Thoracic aorta (tissue), 2 donors: ENCODE data around the gene LPAR1. TPM values are rescaled to one million over a fixed set of nuclear protein-coding genes. Genes with fewer than 3 reads are reported as not detected.

Experiments
- ATAC-seq: fragments of 150-250 bp; one replicate; pipeline ENCODE4 v1.8.0; 2017; ENCODE audit warnings: low read depth; ENCODE audit not compliant: insufficient number of reproducible peaks, low FRiP score
- DNase-seq: peaks from one replicate; pipeline ENCODE4 v3.0.0-alpha.2; 2020; ENCODE audit warnings: low spot score
- H3K27ac ChIP-seq, 2 donors: fragments of 200-600 bp; sonication (generic); 1 replicate in 1 of 2; 2 replicates in 1 of 2; pipeline ENCODE4 v1.5.1; 2016; ENCODE audit warnings: mild to moderate bottlenecking in 2 of 2, moderate library complexity in 2 of 2
- H3K27me3 ChIP-seq: fragments of 200-600 bp; sonication (generic); replicated peaks from 2 replicates; pipeline ENCODE4 v1.6.0; 2016; ENCODE audit warnings: mild to moderate bottlenecking; ENCODE audit not compliant: insufficient read depth
- H3K36me3 ChIP-seq: fragments of 200-600 bp; sonication (generic); one replicate; pipeline ENCODE4 v1.5.1; 2016
- H3K4me1 ChIP-seq, 2 donors: fragments of 200-600 bp; sonication (generic); 1 replicate in 1 of 2; 2 replicates in 1 of 2; pipeline versions ENCODE4 v1.5.1 to v1.6.0; 2016; ENCODE audit warnings: low read depth in 2 of 2, mild to moderate bottlenecking in 1 of 2; ENCODE audit not compliant: control insufficient read depth in 1 of 2
- H3K4me3 ChIP-seq: fragments of 200-600 bp; sonication (generic); 2 replicates; pipeline ENCODE4 v1.5.1; 2016; ENCODE audit warnings: mild to moderate bottlenecking
- H3K9me3 ChIP-seq: fragments of 200-600 bp; sonication (generic); 2 replicates; pipeline ENCODE4 v1.5.1; 2016
- total RNA-seq, 2 donors: library from RNA; depleted of rRNA; stranded (reverse); fragments of >200 nt; gene quantifications; one replicate each; pipeline versions ENCODE4 v1.1.0 to v1.2.3, GENCODE V29; 2016
- TF ChIP-seq, protein P1 (sequence below): fragments of 200-600 bp; sonication (generic); IDR thresholded peaks from one replicate; pipeline ENCODE4 v1.5.1; 2019; ENCODE audit warnings: antibody characterized with exemption

The LPAR1 gene
- total RNA-seq, 2 donors from 2014 or later, result 85.1 to 94.0 TPM

DNA sequence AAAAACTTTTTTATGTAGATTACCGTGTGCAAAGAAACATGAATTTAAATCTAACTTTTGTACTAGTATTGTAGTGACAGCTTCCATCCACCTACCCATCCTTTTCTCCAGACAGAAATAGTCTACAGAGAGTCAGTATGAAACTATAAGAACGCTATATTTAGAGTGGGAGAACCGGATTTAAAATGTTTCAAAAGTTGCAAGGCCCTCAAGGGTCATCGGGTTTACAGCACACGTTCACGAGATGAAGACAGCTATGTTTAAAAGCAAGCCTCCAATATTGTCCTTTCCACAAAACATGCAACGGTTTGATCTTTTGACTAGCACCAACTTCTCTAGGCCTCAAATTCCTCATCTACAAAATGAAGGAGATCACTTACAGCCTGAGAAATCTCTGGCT lies 139.9 kb downstream of the LPAR1 start:
- no peak for ATAC-seq
- DNase-seq, result no peak
- Histone ChIP-seq H3K27ac (peak overlapping the region; percentile 40 to 83), H3K27me3 (no peaks in the 10 kb centered on the region), H3K4me1 (peaks cover 64 to 90% of the 10 kb centered on the region in 2 donors), H3K36me3 (no peaks in the 10 kb centered on the region), H3K9me3 (no peaks in the 10 kb centered on the region), H3K4me3 (peak overlapping the region; percentile 25)
- TF ChIP-seq, protein P1, sequence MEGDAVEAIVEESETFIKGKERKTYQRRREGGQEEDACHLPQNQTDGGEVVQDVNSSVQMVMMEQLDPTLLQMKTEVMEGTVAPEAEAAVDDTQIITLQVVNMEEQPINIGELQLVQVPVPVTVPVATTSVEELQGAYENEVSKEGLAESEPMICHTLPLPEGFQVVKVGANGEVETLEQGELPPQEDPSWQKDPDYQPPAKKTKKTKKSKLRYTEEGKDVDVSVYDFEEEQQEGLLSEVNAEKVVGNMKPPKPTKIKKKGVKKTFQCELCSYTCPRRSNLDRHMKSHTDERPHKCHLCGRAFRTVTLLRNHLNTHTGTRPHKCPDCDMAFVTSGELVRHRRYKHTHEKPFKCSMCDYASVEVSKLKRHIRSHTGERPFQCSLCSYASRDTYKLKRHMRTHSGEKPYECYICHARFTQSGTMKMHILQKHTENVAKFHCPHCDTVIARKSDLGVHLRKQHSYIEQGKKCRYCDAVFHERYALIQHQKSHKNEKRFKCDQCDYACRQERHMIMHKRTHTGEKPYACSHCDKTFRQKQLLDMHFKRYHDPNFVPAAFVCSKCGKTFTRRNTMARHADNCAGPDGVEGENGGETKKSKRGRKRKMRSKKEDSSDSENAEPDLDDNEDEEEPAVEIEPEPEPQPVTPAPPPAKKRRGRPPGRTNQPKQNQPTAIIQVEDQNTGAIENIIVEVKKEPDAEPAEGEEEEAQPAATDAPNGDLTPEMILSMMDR, result no peak

DNA sequence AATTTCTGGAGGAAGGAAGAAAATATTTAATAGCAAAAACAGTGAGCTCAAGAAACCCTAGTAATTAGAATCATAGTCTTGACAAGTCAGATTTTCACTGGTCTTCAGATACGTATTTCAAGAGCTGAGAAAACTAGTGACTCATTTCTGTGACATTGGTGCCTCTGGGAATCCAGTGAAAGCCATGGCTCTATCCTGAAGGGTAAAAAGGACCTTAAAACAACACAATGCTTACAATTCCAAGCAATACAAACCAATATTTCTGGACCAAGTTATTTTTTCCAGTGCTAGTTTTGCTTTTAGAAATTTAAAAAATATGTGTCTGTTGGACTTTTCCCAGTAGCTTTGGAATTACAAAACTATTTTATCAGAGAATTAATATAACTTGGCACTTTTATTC lies 140.3 kb downstream of the LPAR1 start:
- Histone ChIP-seq H3K36me3 (no peaks in the 10 kb centered on the region), H3K4me3 (peak overlapping the region; percentile 25), H3K27ac (peak overlapping the region; percentile 40 to 83), H3K4me1 (peaks cover 64 to 90% of the 10 kb centered on the region in 2 donors), H3K9me3 (no peaks in the 10 kb centered on the region), H3K27me3 (no peaks in the 10 kb centered on the region)
- ATAC-seq, result no peak
- TF ChIP-seq, protein P1, result no peak
- DNase-seq, result no peak

DNA sequence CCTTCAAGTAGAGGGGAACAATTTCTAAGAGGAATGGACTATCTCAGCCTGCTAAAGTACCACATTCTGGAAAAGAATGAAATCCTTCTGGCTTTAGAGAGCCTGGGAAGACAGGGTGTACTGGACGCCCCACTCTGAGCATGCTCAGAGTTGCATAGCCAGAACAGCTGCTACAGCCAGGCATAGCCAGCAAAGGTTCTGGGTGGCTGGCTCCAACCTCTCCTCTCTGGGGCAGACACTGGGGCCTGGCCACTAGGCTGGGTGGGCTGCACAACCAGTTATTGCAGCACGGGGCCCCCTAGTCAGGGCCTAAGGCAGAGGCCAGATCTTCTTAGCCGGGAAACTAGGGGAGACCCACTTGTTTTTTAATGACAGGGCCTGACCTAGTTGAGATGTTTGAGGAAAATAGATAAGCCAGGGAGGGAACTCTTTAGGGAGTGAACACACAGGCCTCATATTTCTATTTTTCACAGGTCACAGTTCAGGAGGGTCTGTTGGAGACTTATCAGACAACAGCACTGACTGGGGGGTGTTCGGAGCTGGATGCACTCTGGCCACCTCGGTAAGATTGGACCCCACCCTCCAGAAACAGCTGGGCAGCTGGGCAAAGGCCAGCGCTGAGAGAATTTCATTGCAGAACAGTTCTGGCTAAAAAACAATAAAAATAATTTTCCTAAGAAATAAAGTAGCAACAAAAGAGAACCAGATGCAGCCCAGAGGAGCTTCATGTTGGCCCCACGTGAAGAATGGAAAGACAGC lies 142.9 kb downstream of the LPAR1 start:
- Histone ChIP-seq H3K4me1 (peaks cover 48 to 79% of the 10 kb centered on the region in 2 donors), H3K4me3 (no peak overlapping the region), H3K36me3 (no peaks in the 10 kb centered on the region), H3K9me3 (no peaks in the 10 kb centered on the region), H3K27ac (peak overlapping the region; percentile 79 to 83), H3K27me3 (no peaks in the 10 kb centered on the region)
- TF ChIP-seq, protein P1, result no peak
- ATAC-seq (no peak), DNase-seq (no peak)

DNA sequence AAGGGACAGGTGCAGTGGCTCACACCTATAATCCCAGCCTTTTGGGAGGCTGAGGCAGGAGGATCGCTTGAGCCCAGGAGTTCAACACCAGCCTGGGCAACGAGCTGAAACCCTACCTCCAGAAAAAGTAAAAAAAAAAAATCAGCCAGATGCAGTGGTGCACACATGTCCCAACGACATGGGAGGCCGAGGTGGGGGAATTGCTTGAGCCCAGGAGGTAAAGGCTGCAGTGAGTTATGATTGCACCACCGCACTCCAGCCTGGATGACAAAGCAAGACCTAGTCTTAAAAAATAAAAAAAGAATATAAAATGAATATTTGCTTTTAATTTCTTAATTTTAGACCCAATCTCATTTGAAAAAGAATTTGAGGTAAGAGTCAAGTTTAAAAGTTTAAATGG lies 143.5 kb downstream of the LPAR1 start:
- no peaks in the 10 kb centered on the region for H3K9me3 ChIP-seq
- H3K4me3 ChIP-seq, result no peak overlapping the region
- no peak for DNase-seq
- no peak for ATAC-seq
- peaks cover 42 to 79% of the 10 kb centered on the region in 2 donors for H3K4me1 ChIP-seq
- peak overlapping the region; percentile 79 to 83 for H3K27ac ChIP-seq
- H3K36me3 ChIP-seq, result no peaks in the 10 kb centered on the region
- TF ChIP-seq, protein P1, result no peak
- no peaks in the 10 kb centered on the region for H3K27me3 ChIP-seq

DNA sequence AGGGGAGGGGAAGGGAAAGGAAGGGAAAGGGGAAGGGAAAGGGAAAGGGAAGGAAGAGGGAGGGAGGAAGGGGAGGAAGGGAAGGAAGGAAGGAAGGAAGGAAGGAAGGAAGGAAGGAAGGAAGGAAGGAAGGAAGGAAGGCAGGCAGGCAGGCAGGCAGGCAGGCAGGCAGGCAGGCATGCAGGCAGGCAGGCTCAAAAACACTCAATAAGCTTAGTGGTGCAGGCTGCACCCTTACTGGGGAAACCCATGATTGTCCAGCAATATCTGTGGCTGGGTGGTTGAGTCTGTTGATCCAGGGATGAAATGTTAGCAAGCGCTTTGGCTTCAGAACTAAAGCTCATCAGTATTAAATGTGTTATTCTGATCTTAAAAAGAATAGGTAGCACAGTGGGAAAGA lies 145.6 kb downstream of the LPAR1 start:
- H3K36me3 ChIP-seq, result no peaks in the 10 kb centered on the region
- peaks cover 32 to 65% of the 10 kb centered on the region in 2 donors for H3K4me1 ChIP-seq
- ATAC-seq (no peak), DNase-seq (no peak)
- no peak overlapping the region for H3K4me3 ChIP-seq
- H3K9me3 ChIP-seq, result no peaks in the 10 kb centered on the region
- H3K27me3 ChIP-seq, result no peaks in the 10 kb centered on the region
- TF ChIP-seq, protein P1, result no peak
- H3K27ac ChIP-seq, result peak overlapping the region; percentile 47 to 51
